DMS153 treated with DMSO at 0.1 percent for 48 hours (cell line): ENCODE results near the gene KIF24.
"Not testable (repeated sequence)": the region's sequence is repeated elsewhere in the genome, so short reads cannot be mapped to it uniquely, and the experiment has no call there.

Experiments used
- DNase-seq: peaks from one replicate; lab custom pipeline; 2025; ENCODE audit not compliant: unreplicated experiment; lab: John Stamatoyannopoulos, UW

KIF24 gene

GRCh38 chr9:34328987-34329832 is at the start of gene KIF24, which contains the start of gene NUDT2:
Gene KIF24 (minus strand): TSS chr9:34329268. CDS start chr9:34311346, 17,922 bp downstream.
Gene NUDT2 (plus strand): TSS chr9:34329569. CDS start chr9:34339040, 9,471 bp downstream.
- peak; percentile 99 for DNase-seq

GRCh38 chr9:34378376-34379060 is 49.5 kb upstream of the KIF24 start:
- no peak for DNase-seq

DNA sequence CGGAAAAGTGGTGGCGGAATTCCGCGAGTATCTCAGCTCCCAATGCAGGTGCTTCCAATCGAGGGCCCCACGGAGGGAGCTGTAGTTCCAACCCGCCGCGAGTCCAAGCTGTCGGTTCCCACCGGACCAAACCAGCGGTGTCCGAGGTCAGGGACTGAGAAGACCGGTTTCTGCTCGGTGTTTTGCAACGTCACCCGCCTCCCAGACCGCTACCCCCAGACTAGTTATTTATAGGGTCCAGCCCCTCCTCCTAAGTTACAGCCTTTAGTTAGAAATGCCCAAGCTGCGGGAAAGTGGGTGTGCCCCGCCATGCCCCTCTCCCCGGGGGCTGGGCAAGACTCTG is 48.3 kb upstream of the KIF24 start:
- no peak for DNase-seq

GRCh38 chr9:34376596-34377403 is 47.7 kb upstream of the KIF24 start, which contains the start of gene MYORG:
Gene MYORG (minus strand): TSS chr9:34376898. CDS start chr9:34372943, 3,955 bp downstream.
- DNase-seq, result peak; percentile 96

DNA sequence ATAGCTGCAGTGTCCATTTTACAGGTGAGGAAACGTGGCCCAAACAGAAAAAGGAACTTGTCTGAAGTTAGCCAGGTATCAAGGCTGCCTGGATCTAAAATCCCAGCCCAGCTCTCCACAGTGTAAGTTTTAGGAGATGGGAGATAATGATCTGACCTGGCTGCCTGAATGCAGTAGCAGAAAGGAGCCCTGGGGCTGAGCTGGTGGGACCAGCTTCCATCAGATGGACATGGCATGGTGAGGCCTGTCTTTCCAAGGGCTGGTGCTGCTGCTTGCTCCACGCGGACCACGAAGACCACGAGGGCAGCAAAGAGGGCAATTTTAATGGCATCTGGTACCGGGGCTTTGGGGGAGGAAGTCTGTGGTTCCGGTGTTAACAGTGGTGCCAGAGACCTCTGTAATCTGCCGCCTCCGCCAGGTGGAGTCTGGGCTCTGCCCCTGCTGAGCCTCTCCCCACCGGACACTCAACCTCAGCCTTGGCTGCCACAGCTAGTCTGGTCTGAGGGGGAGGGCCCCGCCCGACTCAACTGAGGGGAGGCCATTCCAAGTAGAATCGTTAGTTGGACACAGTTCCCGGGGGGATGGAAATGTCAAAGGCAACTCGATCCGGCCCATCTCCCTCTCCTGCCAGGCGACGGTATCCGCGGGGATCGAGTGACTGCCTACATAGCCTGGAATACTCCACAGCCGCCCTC is 47.0 kb upstream of the KIF24 start:
- DNase-seq, result peak; percentile 21

DNA sequence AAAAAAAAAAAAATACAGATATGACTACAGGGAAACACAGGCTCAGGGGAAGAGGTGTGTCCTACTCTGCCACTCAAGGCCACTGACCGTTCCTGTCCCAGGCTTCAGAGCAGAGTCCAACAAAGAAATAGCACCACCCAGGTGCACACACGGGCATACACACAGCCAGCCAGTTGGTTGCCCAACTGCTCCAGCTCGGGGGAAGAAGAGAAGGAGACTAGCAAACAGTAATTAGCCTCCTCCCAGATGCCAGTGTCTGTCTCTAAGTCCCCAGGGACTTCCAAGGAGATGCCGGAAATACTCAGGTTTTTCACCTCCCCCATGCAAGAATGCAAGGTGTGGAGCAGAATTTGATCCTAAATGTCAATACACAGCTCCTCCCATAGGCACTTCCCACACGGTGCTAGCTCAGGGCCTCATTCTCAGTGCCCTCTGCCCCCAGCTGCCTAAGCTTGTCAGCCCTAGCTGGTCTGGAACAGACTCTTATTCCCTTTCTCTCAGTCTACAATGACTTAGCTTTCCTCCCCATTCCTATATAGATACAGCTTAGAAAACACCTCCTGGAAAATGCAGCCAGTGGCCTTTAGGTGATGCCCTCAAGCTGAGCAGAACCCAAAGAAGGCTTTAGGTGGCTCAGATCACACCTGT is 46.0 kb upstream of the KIF24 start:
- DNase-seq, result peak; percentile 23

GRCh38 chr9:34374339-34374738 is 45.3 kb upstream of the KIF24 start:
- DNase-seq, result no peak

DNA sequence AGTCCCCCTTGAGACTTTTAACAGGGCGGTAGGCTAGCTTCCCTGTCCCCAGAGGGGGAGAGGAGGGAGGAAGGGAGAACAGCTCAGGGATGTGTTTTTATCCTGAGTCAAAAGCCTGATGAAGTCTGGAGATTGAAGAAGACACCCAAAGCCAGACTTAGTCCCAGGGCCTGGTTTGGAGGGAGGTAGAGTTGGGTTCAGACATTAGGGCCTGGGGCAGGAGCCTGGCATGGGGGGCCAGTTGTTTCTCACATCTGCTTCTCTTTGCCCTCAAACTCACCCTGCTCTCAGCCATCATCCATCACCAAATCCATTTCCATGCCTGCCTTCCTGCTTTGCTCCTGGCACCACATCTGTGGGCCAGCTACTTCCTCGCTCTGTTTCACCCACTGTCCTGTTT is 44.7 kb upstream of the KIF24 start:
- no peak for DNase-seq

DNA sequence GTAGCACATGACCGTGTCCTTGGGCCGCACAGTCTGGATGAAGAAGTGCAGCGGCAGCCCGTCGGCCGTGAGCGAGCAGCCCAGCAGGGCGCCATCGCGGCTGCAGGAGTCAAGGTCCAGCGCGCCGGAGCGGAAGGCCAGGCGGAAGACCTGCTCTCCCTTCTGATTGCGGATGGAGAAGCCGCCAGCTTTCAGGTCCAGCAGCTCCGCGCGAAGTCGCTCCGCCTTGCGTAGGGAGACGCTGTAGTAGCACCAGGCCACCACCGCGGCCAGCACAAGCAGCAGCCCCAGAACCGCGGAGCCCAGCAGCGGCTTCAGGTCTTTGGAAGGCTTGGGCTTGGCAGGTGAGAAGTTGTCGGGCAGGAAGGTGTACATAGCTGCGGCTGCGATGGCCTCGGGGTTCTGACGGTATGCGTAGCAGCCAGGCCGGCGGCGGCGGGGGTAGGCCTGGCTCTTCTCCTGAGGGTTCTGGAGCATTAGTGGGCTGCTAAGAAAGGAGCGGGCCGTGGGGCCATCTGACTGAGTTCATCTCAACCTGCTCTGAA is 43.5 kb upstream of the KIF24 start:
- DNase-seq, result no peak

DNA sequence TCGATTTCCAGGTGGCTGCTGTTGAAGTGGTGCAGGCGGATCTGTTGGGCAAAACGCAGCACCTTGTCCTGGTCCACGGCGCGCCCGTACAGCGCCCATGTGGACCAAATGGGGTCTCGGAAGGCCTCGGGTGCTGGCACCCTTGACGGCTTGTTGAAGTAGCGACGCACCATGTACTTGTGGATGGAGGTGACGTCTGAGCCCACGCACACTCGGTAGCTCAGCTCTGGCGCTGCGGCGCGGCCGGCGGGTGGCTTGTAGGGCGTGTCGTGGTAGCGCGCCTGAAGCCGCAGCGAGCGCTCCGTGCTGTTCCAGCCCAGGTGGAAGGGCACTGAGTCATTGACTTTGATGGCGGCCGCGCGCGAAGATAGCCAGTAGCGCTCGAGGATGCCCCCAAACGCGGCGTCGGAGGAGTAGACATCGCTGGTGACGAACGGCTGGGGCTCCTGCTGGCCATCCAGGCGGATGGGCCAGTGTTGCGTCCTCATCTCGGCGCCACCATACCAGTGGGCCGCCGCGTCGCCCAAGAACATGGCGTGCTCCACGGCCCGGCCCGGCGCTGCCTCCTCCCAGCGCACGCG is 42.9 kb upstream of the KIF24 start:
- DNase-seq, result no peak

- DNase-seq, result no peak
These were observed 42.2 kb upstream of the KIF24 start for GRCh38 chr9:34370970-34371880.

- DNase-seq, result no peak
These were observed 41.4 kb upstream of the KIF24 start for GRCh38 chr9:34370335-34370969.

DNA sequence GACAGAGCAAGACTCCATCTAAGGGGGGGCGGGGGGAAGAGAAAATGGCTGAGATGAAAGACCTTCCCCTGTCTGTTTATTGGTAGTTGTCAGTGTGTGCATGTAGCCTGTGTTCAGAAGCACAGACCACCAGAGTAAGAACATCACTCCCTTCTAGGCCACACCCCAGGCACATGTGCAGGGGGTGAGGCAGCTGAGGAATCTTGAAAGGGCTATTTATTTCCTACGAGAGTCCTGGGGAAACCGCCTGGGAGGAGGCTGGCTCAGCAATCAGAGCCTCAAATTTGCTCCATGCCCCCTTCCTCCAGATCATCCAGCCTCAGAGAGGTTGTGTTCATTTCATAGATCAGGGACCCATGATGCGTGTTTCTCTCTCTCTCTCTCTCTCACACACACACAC is 40.6 kb upstream of the KIF24 start:
- DNase-seq, result no peak

- not testable (repeated sequence) for DNase-seq
These were observed 39.7 kb upstream of the KIF24 start for GRCh38 chr9:34368796-34369195.

DNA sequence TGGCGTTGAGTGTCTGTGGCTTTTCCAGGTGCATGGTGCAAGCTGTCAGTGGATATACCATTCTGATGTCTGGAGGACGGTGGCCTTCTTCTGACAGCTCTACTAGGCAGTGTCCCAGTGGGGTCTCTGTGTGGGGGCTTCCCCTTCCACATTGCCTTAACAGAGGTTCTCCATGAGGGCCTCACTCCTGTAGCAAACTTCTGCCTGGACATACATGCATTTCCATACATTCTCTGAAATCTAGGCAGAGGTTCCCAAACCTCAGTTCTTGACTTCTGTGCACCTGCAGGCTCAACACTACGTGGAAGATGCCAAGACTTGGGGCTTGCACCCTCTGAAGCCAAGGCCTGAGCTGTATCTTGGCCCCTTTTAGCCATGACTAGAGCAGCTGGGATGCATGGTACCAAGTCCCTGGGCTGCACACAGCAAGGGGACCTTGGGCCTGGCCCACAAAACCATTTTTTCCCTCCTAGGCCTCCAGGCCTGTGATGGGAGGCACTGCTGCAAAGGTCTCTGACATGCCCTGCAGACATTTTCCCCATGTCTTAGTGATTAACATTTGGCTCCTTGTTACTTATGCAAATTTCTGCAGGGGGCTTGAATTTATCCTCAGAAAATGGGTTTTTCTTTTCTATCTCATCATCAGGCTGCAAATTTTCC is 38.8 kb upstream of the KIF24 start:
- DNase-seq, result not testable (repeated sequence)

DNA sequence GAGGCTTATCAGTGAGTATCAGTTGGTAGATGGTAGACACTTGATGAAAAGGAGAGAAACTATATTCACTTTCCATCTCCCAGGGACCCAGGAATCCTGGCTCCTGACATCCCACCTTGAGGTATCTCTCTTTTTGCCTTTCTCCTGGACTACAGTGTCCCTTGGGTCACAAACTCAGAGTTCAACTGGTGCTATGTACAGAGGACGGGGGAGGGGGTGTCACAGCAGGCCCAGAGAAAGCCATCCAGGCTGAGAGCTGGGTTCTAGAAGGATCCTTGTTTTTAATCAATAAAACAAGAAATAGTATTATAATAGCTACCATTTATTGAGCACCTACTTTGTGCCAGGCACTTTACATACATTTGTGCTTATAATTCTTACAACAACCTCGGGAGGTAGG is 37.3 kb upstream of the KIF24 start:
- no peak for DNase-seq

GRCh38 chr9:34365282-34365681 is 36.2 kb upstream of the KIF24 start:
- DNase-seq, result no peak
